IPS-NIHi7 (cell line): ENCODE results near the gene CTNND2.
A peak's percentile ranks its signal among the peaks of the same experiment; 100 is the strongest.

Source experiments
- DNase-seq: peaks from one replicate; pipeline ENCODE4 v3.0.0; 2012; ENCODE audit warnings: mixed read lengths; ENCODE audit errors: extremely low spot score

CTNND2 gene

GRCh38 chr5:11258001-11258400 lies 646.2 kb downstream of the CTNND2 start:
- DNase-seq: no peak

- DNase-seq: no peak
Observed at GRCh38 chr5:11252523-11252922, 651.7 kb downstream of the CTNND2 start.

GRCh38 chr5:11252075-11252474 lies 652.2 kb downstream of the CTNND2 start:
- DNase-seq: no peak

- no peak for DNase-seq
Observed at GRCh38 chr5:11251247-11251646, 653.0 kb downstream of the CTNND2 start.

- DNase-seq: no peak
Observed at GRCh38 chr5:11248966-11249365, 655.3 kb downstream of the CTNND2 start.

- DNase-seq: peak; percentile 37
Observed at GRCh38 chr5:11247224-11247623, 657.0 kb downstream of the CTNND2 start.

- no peak for DNase-seq
Observed at GRCh38 chr5:11240293-11241190, 663.7 kb downstream of the CTNND2 start.

GRCh38 chr5:11239261-11240015 lies 664.8 kb downstream of the CTNND2 start:
- DNase-seq: peak; percentile 38

- DNase-seq: no peak
Observed at GRCh38 chr5:11234501-11234911, 669.7 kb downstream of the CTNND2 start.

- no peak for DNase-seq
Observed at GRCh38 chr5:11230890-11231289, 673.4 kb downstream of the CTNND2 start.

GRCh38 chr5:11227064-11227463 lies 677.2 kb downstream of the CTNND2 start:
- DNase-seq: no peak

GRCh38 chr5:11224436-11225187 lies 679.6 kb downstream of the CTNND2 start:
- DNase-seq: no peak

- DNase-seq: no peak
Observed at GRCh38 chr5:11222169-11222568, 682.1 kb downstream of the CTNND2 start.

- DNase-seq: no peak
Observed at GRCh38 chr5:11214864-11215644, 689.2 kb downstream of the CTNND2 start.

GRCh38 chr5:11212706-11213105 lies 691.5 kb downstream of the CTNND2 start:
- DNase-seq: no peak

- DNase-seq: no peak
Observed at GRCh38 chr5:11197726-11198125, 706.5 kb downstream of the CTNND2 start.

GRCh38 chr5:11191673-11192072 lies 712.6 kb downstream of the CTNND2 start:
- no peak for DNase-seq

GRCh38 chr5:11182441-11183080 lies 721.7 kb downstream of the CTNND2 start:
- peak; percentile 70 for DNase-seq

- DNase-seq: no peak
Observed at GRCh38 chr5:11181940-11182339, 722.3 kb downstream of the CTNND2 start.

- no peak for DNase-seq
Observed at GRCh38 chr5:11180890-11181289, 723.4 kb downstream of the CTNND2 start.
